GDM1 (cell line): Measurements from ENCODE around the gene ZC3HAV1L.
"Not testable (repeated sequence)": the region's sequence is repeated elsewhere in the genome, so short reads cannot be mapped to it uniquely, and the experiment has no call there.

Experiments
- DNase-seq: peaks from one replicate; lab custom pipeline; 2025; lab: John Stamatoyannopoulos, UW

Gene ZC3HAV1L

DNA sequence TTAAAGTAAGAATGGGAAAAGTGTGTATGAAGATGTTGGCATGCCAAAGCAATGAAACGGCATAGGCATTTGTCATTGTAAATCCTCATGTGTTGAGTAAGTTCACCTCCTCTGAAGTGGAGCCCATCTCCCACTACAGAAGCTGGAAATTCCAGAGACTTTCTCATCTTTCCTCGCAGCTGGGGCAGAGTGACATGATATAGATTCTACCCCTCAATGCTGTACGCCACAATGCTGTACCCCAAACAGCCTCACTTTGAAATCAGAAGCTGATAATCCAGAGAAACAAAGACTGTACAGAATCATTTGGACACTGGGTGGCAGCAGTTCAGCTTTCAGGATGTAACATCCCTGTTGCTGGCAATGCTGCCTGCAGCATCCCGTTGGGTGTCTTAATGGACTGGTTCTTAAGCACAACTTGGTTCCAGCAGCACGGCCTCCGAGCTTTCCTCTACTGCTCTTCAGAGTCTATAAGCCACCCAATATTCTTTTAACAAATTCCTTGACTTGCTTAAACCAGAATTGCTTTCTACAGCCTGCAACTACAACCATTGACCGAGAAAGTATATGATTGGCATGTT is 18.8 kb downstream of the ZC3HAV1L start:
- peak; percentile 46 for DNase-seq

DNA sequence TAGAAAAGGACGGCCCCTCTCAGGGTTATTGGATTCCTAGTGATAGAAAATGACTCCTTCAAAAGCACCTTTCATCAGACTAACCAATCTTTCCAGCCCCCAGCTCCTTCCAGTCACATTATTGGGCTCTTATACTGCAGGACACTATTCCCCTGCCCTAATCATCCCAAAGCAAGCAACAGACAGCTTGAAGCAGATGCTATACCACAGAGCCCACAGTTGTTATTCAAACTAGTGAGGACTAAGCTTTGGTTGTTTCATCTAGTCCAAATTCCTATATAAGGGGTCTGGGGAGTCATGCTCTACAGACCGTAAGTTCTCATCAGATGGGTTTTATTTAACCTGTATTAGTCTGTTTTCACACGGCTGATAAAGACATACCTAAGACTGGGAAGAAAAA is 24.5 kb downstream of the ZC3HAV1L start:
- no peak for DNase-seq

DNA sequence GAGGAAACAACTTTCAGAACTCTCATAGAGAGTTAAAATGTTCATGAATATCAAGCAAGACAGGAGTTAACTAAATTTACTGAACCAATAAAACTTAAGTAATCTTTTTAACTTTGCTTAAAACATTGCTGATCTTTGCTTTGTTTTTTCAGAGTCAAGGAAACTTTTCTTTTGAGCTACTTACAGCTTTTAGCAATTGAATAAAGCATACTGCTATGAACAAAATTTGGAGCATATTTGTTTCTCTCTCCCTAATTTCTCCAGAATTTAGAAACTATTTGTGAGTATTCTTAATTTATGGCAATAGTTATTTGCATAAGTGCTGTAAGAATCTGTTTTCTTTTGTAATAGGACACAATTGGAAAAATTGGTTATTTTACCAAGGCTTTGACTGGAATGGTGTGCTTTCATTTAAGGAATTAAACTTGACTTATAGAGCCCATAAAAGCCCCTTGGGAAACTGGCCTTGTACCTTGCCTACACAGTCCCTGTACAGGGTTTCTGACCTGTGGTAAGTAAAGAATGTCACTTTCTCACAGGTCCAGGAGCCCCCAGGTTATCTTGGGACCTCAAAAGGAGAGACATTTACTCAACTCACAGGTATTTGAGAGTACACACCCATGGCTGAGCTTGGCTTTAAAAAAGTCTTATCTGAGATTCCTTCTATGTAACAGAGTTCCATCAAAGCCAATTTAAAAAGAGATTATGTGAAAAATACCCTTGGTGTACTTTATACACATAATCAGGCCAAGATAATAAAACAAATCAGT is 31.3 kb downstream of the ZC3HAV1L start:
- DNase-seq = no peak

DNA sequence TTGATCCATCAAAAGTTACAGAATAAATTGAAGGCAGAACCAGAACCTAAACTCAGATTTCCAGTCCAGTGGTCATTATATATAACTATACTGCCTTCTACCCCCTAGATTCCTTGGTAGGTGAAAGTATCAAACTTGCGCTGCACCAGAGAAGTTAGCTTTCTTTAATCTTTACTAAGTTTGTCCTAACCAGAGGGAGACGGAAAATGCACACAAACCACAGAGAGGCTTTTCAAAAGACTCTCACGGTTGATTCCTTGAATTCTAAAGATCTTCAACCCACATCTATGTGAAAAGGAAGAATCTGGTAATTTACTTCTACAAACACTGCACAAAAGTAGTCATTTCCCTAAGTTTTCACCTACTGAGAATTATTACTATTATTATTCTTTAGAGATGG is 36.4 kb downstream of the ZC3HAV1L start:
- no peak for DNase-seq

DNA sequence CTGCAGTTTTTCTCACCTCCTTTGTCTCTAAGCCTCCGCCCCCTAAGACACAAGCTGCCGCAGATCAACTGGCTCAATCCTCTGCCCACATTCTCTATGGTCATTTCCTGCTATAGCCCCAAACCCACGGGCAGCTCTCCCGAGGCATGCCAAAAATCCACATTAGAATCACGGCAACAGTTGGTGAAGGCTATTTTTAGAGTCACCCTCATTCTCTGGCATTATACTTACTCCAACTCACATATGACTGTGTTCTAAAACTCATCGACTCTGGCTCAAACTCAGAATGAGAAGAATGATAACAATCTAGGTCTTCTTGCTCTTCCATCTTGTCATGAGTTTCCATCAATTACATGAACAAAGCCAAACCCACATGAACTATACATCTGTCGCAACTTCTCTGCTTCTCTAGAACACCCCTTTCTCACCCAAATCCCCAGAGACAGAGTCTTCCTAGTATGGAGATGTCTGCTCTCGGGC is 43.8 kb downstream of the ZC3HAV1L start:
- DNase-seq = no peak

DNA sequence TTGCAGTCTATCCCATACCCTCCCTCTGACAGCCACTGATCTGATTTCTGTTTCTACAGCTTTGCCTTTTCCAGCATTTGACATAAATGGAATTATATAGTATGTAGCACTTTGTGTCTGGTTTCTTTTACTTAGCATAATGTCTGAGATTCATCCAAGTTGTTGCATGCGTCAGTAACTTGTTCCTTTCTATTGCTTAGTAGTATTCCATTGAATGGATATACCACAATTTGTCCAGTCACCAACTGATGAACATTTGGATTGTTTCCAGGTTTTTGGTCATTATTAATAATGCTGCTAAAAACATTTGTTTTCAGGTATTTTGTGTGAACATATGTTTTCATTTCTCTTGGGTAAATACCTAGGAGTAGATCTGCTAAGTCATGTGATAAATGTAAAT is 48.2 kb downstream of the ZC3HAV1L start:
- DNase-seq = no peak

DNA sequence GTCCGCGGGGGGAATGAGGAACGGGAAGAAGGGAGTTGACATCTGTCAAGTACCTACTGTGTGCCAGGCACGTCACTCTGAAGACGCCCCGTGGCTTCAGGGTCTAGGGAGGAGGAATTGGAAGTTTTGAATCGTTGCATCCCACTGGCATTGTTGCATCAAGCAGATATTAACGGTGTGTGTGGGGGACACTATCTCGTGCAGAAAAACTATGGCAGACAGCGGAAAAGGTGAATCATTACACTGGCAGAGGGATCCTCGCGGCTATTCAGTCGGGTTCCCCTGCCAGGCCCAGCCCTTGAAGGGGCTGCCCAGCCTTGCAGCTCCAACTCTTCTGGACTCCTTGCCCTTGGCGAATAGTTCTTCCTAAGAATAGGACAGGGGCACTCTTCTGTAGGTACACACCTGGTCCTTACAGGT is 53.6 kb downstream of the ZC3HAV1L start:
- DNase-seq = no peak

DNA sequence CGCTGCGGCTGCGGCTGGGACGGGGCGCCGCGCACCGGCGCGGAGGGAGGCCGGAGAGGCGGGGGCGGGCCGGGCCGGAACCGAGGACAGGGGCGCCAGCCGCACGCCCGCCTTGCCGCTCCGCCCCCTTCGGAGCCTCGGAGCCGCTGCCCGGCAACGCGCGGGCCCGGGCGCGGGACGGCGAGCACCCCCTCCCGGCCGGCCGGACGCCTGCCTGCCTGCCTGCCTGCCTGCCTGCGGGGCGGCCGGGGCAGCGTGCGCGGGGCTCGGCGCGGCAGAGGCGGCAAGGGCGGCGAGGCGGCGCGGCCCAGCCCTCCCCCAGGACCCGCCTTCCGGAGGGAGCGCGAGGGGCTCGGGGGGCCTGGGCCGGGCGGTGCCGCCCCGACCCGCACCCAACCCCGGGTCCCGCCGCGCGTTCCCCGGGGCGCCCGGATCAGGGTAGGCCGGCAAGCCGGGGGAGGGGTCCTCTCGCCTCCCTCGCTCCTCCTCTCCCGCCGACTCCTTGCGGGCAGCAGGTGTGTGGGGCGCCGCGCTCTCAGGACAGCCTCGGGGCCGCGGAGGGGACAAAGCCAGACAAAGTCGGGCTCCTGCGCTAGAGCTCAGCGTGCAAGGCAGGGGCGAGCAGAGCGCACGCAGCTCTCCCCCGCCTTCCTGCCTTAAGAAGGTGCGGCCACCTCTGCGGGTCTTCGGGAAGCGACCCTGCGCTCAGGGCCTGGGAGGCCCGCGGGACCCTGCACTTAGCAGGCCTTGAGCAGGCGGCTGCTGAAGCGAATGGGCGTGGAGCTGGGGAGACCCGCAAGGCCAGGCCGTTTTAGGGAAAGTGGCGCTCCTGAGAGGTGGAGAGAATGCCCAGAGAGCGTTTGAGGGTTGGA is 54.3 kb downstream of the ZC3HAV1L start, which contains the start of gene KIAA1549:
Gene KIAA1549 (minus strand): TSS at position 58 of the 872 bp plus-strand sequence. CDS start 120 bp downstream, outside the sequence.
- DNase-seq = peak; percentile 60

DNA sequence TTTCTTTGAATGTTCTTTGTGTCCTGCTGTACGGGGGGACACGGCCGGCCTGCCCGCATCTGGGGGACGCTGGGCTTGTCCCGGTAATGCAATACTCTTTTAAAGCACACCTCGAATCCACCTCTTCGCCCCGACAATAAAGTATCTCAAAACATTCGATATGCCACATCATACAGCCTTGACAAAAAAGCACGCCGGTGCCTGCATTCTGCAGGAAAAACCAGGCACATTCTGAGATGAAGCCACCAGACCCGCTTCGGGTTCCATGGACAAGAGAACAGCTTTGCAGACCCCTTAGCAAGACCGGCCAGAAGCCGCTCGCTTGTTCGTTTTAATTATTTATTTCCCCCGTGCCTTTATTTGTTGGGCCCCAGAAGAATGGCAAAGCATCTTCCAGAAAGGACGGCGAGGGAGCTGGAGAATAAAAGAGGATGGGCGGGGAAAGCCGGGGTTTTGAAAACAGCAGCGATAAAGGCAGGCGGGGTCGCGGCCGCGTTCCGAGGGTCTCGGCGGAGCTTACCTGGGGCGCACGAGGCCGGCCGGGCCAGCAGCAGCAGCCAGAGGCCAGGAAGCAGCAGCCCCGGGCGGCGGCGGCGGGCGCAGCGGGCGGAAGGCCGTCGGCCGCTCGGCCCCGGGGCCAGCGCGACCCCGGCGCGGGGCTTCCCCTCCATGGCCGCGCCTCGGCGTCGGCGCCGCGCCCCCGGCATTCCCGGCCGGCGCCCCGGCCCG is 55.1 kb downstream of the ZC3HAV1L start:
- DNase-seq = no peak

DNA sequence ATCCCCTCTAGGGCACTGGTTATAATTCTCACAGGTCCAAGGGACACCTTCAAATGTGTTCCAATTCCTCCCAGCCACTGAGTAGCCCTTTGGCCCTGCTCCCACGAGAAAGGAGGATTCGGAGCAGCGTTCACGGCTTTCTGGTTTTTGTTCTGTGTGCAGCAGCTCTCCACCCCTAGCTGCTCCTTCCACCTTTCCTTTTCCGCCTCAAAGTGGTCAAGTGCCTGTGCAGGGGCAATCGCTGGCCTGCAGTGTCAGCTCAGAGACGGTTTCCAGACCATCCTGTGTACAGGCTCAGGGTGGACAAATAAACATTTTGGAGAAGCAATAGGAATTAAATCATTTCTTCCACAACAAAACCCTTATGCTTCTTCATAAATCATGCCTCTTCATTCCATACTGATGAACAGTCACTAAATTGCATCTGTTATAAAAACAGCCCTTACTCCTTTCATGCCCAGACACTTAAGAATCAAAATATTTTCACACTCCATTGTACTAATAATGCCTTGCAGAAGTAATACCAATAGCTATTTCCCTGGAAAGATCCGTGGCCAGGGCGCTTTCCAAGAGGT is 55.8 kb downstream of the ZC3HAV1L start:
- no peak for DNase-seq

DNA sequence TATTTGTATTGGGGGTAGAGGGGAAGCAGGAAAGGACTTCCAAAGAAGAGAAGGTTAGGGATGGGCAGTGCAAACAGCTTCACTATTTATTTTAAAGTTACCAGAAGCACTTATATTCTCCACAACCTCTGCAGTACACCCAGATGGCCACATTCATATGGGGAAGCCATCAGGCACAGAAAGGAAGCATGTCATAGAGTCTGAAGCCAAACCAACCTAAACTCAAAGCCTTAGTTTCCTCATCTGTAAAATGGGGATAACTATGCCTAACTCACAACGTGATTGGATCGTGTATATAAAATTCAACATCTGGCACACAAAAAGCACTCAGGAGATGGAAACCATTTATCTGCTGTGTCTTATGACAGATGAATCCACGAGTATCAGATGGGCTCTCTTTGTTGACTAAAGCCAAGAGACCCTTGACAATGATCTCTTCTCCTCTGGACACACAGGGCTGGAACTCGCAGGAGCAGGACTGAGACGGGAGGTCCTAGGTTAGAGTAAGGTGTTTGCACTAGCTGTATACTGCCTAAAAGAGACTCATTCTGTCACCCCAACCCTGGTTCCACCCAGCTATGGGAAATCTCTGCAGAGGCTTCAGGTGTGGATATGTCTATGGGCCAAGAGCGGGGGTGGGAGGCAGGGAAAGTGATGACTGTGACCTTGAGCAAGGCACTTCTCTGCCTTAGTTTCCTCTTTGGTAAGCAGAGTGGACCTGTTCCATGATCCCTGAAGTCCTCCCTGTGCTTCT is 56.4 kb downstream of the ZC3HAV1L start:
- no peak for DNase-seq

DNA sequence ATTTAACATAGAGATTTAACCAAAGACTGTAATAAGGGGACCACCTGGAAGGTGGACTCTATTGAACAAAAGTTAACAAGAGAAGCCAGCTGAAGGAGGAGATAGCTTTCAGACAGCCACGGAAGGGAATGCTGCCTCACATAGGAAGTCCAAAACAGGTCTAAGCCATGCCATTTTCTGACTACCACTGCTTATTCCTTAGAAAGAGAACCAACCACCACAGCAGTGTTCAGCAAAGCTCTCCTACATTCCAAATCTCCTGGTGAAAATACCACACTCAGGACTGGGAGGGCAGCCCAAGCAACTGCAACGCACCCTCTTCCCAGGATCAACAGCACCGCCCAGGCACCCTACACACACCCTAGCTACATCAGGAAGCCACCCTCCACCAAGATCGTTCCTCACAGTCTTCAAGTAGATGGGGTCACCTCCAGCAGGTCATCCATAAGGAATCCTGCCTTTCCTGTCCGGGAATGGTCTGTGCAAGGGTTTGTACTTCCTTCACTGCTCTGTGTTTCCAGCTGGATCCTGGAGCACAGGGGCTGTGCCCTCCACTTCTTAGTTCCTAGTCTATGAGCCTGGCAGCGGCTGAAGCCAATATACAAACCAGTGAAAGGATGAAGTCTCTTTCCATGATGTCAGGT is 57.2 kb downstream of the ZC3HAV1L start:
- no peak for DNase-seq

DNA sequence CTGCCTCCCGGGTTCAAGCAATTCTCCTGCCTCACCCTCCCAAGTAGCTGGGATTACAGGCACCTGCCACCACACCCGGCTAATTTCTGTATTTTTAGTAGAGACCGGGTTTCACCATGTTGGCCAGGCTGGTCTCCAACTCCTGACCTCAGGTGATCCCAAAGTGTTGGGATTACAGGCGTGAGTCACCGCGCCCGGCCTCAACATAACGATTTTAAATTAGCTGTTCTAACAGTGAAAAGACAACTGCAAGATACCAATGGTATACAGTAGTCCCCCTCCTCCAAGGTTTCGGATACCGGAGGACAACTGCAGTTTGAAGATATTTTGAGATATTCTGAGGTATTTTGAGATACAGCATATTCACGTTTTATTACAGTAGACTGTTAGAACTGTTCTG is 59.7 kb downstream of the ZC3HAV1L start:
- not testable (repeated sequence) for DNase-seq
